K562 treated with DMSO at 1 percent for 48 hours (cell line): ENCODE measurements around the gene ARAP3. TPM values are rescaled to one million over a fixed set of nuclear protein-coding genes. Genes with fewer than 3 reads are reported as not detected.

Experiments used
- total RNA-seq: library from RNA; unstranded; fragments of 300-600 nt; gene quantifications from 2 replicates; pipeline ENCODE4 v1.2.3, GENCODE V29; 2022; ENCODE audit warnings: low replicate concordance; ENCODE audit errors: extremely low read depth

The ARAP3 gene, protein sequence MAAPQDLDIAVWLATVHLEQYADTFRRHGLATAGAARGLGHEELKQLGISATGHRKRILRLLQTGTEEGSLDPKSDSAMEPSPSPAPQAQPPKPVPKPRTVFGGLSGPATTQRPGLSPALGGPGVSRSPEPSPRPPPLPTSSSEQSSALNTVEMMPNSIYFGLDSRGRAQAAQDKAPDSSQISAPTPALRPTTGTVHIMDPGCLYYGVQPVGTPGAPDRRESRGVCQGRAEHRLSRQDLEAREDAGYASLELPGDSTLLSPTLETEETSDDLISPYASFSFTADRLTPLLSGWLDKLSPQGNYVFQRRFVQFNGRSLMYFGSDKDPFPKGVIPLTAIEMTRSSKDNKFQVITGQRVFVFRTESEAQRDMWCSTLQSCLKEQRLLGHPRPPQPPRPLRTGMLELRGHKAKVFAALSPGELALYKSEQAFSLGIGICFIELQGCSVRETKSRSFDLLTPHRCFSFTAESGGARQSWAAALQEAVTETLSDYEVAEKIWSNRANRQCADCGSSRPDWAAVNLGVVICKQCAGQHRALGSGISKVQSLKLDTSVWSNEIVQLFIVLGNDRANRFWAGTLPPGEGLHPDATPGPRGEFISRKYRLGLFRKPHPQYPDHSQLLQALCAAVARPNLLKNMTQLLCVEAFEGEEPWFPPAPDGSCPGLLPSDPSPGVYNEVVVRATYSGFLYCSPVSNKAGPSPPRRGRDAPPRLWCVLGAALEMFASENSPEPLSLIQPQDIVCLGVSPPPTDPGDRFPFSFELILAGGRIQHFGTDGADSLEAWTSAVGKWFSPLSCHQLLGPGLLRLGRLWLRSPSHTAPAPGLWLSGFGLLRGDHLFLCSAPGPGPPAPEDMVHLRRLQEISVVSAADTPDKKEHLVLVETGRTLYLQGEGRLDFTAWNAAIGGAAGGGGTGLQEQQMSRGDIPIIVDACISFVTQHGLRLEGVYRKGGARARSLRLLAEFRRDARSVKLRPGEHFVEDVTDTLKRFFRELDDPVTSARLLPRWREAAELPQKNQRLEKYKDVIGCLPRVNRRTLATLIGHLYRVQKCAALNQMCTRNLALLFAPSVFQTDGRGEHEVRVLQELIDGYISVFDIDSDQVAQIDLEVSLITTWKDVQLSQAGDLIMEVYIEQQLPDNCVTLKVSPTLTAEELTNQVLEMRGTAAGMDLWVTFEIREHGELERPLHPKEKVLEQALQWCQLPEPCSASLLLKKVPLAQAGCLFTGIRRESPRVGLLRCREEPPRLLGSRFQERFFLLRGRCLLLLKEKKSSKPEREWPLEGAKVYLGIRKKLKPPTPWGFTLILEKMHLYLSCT (N-terminal part only)
- total RNA-seq, result not detected in 2 replicates

GRCh38 chr5:141681695-141682641 lies at the start of gene ARAP3:
Gene ARAP3, minus strand, starts transcription at chr5:141682230. Its CDS starts 1,744 bp downstream, at chr5:141680486.

GRCh38 chr5:141650851-141651727 lies 30.9 kb downstream of the ARAP3 start, which contains the start of gene FCHSD1:
Gene FCHSD1, minus strand, starts transcription at chr5:141651418. Its CDS starts 50 bp downstream, at chr5:141651368.

GRCh38 chr5:141636413-141637122 lies 45.5 kb downstream of the ARAP3 start, which contains the start of the genes HDAC3 and RELL2:
Gene HDAC3, minus strand, starts transcription at chr5:141636849. Its CDS starts 59 bp downstream, at chr5:141636790.
Gene RELL2, plus strand, starts transcription at chr5:141636997. Its CDS starts 1,229 bp downstream, at chr5:141638226.

GRCh38 chr5:141618804-141619554 lies 63.1 kb downstream of the ARAP3 start, which contains the start of gene DIAPH1:
Gene DIAPH1, minus strand, starts transcription at chr5:141619000. Its CDS starts 86 bp downstream, at chr5:141618914.

Other genes starting within 250 kb of the ARAP3 start
- gene PCDHGC3, start 206.3 kb downstream of the ARAP3 start, total RNA-seq, result not detected in 2 replicates
- not detected in 2 replicates for gene PCDHGC4, start 197.2 kb downstream of the ARAP3 start, total RNA-seq
- gene PCDHGC5, start 193.1 kb downstream of the ARAP3 start, total RNA-seq, result not detected in 2 replicates
- gene DIAPH1, start 63.2 kb downstream of the ARAP3 start, total RNA-seq, result 287 TPM in 1 of 2 replicates, not detected in the other
- gene HDAC3, start 45.4 kb downstream of the ARAP3 start, total RNA-seq, result not detected in 2 replicates
- gene RELL2, start 45.2 kb downstream of the ARAP3 start, total RNA-seq, result not detected in 2 replicates
- gene FCHSD1, start 30.8 kb downstream of the ARAP3 start, total RNA-seq, result not detected in 2 replicates
- gene PCDH1, start 196.2 kb upstream of the ARAP3 start, total RNA-seq, result not detected in 2 replicates
- gene DELE1, start 241.6 kb upstream of the ARAP3 start, total RNA-seq, result not detected in 2 replicates